Spleen (tissue), 7 donors: Measurements from ENCODE around the gene ADRA2B.

ENCODE experiments used
- CTCF ChIP-seq, 11 experiments: fragments of 200-600 bp in 7 of 11; fragments of 450-650 bp in 4 of 11; sonication (generic) in 4 of 11; IDR thresholded peaks in 8 of 11; conservative IDR thresholded peaks in 3 of 11; 1 replicate in 7 of 11; 2 replicates in 4 of 11; pipeline versions ENCODE4 v1.4.0 to v1.8.0; 2016 to 2021; ENCODE audit warnings: antibody characterized with exemption in 11 of 11, inconsistent platforms in 4 of 11, mild to moderate bottlenecking in 1 of 11
- POLR2A ChIP-seq, 3 donors: fragments of 450-650 bp; IDR thresholded peaks; one replicate each; pipeline ENCODE4 v1.5.1; 2017; ENCODE audit warnings: antibody characterized with exemption in 3 of 3, mild to moderate bottlenecking in 1 of 3
- POLR2AphosphoS5 ChIP-seq, 3 donors: sonication (generic); formaldehyde crosslinking; IDR thresholded peaks; one replicate each; pipeline ENCODE4 v1.5.1; 2017; ENCODE audit warnings: antibody characterized with exemption in 3 of 3
- donor health status: DM: no; HTN: no; CAD: no; lungs with moderate emphysema.
- donor health status: DM: no; HTN: no; CAD: no.
- donor health status: DM: no; HTN: no; CAD: no.

- TF ChIP-seq CTCF (IDR thresholded peaks at IDR 0.05 in 8 of 11, conservative IDR thresholded peaks at IDR 0.05 in 3 of 11) (no peak), POLR2A (IDR thresholded peaks at IDR 0.05) (no peak), POLR2AphosphoS5 (IDR thresholded peaks at IDR 0.05) (no peak)
Observed at GRCh38 chr2:96150007-96150640, 33.8 kb upstream of the ADRA2B start.
